DMS153 treated with DMSO at 0.1 percent for 48 hours (cell line): Measurements from ENCODE around the gene RXFP3.
"Not testable (repeated sequence)": the region's sequence is repeated elsewhere in the genome, so short reads cannot be mapped to it uniquely, and the experiment has no call there.

Experiments
- DNase-seq: peaks from one replicate; lab custom pipeline; 2025; ENCODE audit not compliant: unreplicated experiment; lab: John Stamatoyannopoulos, UW

RXFP3 gene

DNA sequence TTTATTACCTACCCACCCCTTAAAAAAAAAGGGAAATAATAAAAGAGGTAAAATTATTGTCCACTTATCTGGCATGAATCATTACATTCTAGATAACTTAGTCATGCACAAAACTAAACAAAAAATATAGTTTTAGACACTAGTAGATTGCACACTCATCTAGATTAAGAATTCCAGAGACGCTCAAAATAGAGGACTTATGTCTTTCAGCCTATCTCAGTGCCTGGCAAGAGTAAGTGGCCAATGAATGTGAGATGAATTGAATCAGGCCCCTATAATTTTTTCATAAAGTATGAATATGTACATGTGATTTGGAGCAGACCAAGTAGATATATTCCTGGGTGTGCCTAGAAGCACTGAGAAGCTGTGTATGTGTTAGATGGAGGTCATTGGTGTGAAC is 2.0 kb upstream of the RXFP3 start:
- no peak for DNase-seq

DNA sequence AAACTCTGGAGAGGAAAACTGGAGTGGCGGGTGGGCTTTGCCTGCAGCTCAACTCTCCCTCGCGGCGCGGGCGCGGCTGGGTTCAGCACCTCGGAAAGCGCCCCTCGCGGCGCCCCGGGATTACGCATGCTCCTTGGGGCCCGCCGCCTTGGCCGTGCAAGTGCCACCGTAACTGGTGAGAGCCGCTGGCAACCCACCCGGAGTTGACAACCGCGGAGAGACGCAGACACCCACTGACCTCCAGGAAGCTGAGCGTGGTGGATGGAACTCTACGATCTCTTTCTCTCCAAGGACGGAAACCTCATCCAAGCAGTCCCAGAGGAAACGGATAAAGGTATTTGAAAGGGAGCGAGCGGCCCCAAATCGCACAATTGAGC is 194 bp upstream of the RXFP3 start:
- peak; percentile 47 for DNase-seq

DNA sequence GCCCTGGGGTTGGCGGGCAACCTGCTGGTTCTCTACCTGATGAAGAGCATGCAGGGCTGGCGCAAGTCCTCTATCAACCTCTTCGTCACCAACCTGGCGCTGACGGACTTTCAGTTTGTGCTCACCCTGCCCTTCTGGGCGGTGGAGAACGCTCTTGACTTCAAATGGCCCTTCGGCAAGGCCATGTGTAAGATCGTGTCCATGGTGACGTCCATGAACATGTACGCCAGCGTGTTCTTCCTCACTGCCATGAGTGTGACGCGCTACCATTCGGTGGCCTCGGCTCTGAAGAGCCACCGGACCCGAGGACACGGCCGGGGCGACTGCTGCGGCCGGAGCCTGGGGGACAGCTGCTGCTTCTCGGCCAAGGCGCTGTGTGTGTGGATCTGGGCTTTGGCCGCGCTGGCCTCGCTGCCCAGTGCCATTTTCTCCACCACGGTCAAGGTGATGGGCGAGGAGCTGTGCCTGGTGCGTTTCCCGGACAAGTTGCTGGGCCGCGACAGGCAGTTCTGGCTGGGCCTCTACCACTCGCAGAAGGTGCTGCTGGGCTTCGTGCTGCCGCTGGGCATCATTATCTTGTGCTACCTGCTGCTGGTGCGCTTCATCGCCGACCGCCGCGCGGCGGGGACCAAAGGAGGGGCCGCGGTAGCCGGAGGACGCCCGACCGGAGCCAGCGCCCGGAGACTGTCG is 976 bp downstream of the RXFP3 start:
- no peak for DNase-seq

DNA sequence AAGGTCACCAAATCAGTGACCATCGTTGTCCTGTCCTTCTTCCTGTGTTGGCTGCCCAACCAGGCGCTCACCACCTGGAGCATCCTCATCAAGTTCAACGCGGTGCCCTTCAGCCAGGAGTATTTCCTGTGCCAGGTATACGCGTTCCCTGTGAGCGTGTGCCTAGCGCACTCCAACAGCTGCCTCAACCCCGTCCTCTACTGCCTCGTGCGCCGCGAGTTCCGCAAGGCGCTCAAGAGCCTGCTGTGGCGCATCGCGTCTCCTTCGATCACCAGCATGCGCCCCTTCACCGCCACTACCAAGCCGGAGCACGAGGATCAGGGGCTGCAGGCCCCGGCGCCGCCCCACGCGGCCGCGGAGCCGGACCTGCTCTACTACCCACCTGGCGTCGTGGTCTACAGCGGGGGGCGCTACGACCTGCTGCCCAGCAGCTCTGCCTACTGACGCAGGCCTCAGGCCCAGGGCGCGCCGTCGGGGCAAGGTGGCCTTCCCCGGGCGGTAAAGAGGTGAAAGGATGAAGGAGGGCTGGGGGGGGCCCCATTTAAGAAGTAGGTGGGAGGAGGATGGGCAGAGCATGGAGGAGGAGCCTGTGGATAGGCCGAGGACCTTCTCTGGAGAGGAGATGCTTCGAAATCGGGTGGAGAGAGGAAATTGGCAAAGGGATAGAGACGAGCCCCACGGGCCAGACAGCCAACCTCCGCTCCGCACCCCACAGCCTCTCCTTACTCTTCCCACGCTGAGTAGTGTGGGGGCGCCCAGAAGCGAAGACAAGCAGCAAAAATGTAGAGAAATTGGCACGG is 1.7 kb downstream of the RXFP3 start:
- no peak for DNase-seq

DNA sequence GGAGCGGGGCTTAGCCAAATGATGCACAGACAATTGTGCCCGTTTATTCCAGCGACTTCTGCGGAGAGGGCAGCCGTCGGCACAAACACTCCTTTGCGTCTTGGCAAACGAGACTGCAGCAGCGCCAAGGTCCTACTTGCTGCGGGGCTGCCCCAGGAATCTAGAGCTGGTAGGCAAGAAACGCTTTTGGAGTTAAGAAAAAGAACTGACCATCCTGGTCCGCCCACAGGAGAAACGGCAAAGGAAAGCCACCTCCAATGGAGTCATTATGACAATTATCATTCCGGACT is 2.3 kb downstream of the RXFP3 start:
- no peak for DNase-seq

DNA sequence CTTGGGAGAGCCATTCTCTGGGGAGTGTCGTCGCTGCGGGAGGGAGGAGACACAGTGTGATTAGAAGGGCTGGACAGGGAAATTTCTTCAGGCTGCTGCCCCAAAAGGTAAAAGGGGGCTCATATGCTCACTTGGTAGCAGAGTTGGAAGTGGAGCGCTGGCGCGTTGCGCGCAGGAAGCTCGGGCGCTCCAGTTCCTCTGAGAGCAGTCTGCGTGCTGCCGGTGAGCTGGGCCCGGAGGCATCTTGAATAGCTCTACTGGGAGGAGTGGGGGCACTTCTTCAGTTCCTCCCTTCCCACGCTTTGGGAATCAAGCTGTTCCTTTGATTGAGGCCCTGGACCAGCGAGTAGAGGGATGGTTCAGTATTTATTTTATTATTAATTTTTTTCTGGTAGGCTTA is 2.7 kb downstream of the RXFP3 start:
- no peak for DNase-seq

DNA sequence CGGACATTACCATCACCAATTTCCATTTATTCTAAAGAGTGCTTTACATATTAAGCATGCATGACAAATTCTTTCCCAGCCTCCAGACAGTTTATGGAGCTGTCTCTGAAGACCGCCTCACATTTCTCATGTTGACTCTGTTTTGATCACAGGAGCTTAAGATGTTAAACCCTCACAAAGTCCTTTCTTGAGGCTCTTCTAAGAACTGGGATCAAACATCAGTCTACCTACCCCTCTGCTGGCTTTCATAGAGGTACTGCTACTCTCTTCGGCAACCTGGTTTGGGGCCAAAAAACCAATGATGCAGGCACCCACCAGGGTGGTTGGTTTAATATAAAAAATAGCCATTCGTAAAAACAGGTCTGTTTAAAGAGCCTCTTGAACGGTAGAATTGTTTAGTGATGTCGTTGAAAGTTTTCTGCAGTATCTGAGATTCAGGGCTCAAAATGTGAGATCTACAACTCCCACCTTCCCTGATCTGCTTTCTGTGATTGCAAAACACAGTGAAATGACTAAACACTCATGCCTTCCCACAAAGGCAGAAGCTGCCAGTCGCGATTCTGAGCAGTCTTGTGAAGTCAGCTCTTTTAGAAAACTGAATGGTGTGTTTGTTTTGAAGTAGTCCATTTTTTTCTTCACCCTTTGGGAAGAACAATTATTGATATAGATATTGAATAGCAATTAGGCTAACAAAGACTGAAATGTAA is 3.5 kb downstream of the RXFP3 start:
- DNase-seq, result no peak

DNA sequence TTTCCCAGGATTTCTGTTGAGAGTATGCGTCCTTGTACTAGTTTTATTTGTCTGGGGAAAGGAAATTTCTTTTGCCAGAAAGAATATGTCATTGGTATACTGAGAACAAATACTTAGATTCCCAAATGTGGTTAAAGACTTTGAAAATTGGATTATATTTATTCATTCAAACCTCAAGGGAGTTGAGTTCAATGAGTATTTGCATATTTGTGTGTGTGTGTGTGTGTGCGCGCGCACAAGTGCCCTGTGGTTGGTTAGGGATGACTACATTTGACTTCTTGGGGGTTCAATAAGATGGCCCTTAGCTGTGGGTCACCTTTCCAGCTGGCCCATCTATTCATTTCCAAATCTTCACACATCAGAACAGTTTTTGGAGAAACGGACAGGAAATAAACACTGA is 4.9 kb downstream of the RXFP3 start:
- no peak for DNase-seq

DNA sequence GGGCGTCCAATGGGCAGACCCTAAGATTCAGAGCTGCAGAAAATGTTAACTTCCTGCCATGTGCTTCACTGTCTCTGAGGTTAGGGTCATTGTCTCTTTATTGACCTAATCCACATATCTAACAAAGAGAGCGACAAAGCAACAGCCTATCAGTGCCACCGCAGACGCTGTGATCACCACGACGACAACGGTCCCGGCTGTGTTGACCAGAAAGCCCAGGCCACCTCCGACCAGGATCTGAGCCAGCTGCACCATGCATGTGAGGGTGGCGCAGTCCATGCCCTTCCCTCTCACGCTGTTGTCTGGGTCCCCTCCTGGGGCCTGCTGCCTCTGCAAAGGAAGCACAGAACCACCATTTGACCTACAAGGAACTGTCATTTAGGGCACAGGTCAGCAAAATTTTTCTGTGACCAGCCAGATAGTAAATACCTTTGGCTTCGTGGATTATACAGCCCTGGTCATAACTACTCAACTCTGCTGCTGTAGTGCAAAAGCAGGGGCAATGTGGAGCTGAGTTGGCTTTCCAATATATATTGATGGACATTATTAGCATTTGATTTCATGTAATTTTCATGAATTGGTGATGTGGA is 8.5 kb downstream of the RXFP3 start:
- peak; percentile 51 for DNase-seq

DNA sequence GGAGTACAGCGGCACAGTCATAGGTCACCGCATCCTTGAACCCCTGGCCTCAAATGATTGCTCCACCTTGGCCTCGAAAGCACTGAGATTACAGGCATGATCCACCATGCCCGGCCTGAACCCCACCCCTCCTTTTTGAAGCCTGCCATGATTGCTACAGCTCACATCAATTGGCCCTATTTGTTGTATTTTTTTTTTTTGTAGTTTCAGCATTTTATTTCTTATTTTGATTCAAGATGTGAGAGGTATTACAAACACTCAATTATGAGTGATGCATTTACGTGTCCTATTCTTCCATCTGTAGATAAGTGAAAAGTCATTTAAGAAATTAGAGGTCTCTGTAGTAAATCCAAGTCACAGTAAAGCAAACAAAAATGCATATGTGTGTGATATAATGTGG is 16.0 kb downstream of the RXFP3 start:
- not testable (repeated sequence) for DNase-seq

DNA sequence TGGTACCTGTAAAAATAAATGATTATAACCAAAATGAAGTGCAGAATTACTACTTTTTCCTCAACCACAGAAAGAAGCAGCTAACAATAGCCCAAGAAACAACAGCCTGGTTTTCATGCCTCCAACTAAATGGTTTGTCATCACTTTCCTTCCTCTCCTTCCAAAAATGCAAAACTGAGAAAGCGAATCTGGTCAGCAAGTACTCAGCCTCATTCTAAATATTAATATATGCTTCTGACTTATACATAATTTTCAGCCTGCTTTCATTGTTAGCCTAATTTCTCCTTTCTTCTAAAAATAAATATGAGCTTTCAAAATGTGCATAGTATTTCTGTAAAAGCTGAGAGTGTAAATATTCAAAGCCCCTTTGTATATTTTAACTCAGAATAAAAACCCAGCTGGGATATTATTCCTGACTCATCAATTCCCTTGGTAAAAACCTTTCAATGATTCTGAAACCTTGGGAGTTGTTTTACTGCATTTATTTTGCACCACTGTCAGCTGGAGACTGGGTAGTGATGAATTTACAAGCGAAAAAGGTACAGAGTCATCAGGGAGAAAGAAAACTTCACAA is 21.5 kb downstream of the RXFP3 start:
- DNase-seq, result no peak

DNA sequence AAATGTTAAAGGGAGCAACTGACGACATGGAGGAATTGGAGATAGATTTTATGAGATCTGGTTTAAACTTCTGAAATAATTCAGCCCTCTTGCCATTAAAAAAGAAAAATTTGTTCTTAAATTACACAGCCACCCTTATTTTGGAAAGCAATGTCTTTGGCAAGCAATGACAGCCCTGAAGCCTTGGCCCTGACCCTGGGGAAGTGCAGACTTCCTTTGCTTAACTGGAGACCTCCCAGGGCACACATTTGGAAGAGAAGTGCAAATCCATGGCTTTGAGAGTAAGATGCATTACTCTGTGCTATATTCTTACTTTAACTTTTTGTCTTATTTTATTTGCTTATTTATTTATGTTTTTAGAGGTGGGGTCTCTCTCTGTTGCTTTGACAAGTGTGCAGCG is 22.0 kb downstream of the RXFP3 start:
- no peak for DNase-seq

DNA sequence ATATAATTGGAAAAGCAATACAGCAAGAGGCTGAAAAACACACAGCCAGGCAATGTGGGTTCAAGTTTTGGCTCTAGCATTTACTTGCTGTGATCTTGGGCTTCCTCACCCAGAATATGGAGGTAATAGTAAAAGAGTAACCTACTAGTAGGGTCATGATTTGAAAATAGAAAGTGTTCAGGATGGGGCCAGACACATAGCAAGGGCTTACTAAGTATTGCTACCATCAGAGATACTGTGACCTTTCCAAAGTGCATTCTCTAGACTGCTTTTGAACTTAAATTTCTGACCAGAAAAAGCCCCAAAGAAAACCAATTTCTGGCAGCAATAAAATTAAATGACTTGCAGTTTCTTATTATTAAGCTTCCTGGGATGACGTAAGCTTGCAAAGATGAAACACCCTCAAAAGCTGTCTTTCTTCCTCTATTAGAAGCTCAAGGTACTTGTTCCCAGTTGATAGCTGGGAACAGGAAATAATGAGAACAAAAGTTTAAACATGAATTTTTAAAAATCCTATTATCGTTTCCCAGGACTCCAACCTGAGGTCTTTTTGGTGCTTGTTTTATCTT is 28.0 kb downstream of the RXFP3 start:
- no peak for DNase-seq

DNA sequence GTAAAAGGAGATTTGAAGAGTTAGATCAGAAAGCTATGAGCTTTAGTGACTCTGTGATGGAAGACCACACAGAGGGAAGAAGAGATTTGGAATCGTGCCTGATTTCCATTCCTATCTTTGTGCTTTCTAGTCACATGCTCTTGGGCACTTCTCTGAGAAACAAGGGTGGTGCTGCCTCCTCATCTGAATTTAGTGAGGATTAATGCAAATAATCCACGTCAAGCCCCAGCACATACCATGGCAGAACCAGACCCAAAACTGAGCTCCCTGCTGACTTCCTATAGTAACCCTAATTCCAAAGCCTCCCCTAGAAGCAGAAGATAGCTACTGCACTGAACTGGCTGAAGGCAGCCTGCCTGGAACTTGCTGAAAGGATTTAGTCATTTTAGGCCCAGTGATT is 30.6 kb downstream of the RXFP3 start:
- no peak for DNase-seq

DNA sequence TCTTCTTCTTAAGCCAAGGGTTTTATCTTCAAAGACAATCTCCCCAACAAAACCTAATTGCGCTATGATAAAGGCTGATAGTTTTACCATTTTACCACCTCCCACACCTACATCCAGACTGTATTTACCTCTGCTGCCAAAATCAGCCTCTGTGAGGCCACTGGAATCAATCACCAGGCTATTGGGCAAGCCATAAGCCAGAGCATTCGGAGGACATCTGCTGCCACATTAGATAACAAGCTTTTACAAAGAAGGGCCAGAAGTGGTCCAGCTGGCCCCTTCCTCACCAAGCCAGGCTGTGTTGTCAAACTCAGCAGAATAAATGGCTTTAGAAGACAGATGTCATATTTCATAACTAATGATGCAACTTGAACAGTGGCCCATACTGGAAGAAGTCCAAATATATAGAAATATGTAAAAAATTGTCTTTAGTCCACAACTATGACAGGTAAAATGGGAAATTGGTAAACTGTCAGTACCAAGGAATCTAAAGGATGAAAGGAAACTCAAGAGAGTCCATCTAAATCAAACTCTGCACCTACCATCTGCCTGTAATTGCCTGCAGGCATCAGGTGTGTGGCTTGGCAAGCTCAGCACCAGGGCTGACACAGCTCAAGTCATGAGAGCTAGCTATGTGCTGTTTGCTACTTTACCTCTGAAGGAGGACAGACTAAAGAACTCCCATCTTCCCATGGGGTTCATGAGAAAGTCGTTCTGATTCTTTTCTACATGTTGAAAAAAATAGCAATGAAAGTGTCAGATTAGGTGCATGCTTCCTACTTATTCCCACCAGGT is 32.2 kb downstream of the RXFP3 start:
- DNase-seq, result no peak

DNA sequence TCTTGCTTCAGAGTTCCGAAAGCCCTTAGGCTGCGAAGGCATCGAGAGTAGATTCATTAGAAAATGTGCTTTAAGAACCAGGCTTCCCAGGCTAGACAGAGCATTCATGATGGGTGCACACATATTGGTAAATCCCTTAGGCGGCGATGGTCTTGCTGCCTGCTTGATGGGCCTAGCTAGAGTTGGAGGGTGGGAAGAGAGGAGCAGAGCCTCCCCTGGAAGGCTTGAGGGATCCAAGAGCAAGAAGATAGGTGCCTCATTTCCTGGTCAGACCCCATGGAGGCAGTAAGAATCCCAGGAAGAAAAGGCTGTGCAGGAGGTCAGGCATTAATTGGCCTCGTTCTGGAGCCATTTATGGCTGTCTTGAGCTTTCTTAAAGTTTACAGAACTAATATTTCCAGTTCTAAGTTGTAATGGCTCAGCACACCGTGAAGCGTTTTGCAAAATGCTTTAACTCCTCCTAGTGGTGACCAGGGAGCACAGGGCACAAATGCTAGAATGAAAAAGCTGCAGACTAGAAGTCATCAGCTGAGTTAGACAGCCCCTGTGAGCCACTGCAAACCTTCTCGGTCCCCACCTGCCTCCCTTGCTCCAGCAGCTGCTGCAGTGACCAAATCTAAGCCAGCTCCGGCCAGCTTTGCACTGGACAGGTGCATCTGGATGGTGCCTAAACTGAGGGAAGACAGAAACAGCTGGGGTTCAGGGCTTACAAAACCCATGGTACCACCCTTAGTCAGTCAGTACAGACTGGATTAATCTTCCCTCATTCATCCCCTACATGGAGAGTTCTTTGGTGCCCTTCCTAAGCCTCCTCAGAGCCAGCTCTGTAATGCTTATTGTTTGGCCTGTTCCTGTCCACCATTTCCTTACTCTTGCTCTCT is 33.6 kb downstream of the RXFP3 start:
- DNase-seq, result peak; percentile 25

DNA sequence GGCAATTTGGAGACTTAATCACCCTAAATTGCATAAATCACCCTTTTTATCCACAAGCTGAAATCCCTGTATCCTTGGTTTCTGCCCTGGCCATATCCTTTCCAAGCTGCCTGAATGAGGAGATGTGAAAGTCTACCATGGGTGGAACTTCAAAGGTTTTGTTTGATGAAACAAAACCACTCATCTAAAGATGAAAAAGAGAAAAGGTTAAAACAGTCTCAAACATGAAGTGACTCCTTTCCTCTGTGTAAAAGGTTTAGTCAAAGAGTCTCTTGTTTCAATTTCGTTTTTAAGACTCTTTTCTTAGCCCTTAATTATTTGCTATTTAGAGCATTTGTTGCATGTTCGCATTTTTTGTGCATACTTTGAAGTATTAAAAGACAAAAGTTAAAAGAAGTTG is 37.1 kb downstream of the RXFP3 start:
- no peak for DNase-seq

DNA sequence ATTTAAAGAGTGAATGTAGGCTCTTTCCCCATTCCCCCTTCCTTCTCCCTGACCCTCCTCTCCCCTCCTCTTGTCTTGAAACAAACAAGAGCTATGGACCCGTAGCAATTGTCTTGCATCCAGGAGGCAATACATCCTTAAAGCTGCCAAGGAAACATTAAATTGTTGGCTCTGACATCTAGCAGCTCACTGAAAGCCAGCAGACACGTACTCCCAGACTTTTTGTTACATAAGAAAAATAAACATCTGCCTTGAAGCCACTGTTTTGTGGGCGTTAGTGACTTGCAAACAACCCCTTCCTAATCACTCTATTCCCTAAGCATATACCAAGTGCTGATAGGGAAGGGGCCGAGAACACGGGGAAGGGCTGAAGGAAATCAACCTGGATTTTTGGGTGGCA is 39.7 kb downstream of the RXFP3 start:
- no peak for DNase-seq

DNA sequence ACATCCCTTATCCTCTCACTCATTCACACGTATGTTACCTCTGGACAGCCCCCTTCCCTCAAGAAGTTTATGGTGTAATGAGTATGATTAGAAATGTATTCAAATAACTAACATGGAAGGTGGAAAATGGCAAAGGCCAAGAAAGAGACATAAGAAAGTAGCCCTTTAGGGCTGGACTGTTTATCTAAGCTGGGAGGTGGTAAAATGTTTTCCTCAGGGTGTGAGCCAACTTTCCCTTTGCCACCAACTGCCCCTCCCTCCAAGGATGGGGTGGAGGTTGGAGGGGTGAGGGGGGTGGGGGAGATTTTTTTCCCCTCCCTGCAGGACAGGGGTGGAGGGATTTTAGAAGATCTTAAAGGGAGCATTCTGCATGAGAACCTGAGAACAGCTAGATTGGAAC is 40.1 kb downstream of the RXFP3 start:
- no peak for DNase-seq

DNA sequence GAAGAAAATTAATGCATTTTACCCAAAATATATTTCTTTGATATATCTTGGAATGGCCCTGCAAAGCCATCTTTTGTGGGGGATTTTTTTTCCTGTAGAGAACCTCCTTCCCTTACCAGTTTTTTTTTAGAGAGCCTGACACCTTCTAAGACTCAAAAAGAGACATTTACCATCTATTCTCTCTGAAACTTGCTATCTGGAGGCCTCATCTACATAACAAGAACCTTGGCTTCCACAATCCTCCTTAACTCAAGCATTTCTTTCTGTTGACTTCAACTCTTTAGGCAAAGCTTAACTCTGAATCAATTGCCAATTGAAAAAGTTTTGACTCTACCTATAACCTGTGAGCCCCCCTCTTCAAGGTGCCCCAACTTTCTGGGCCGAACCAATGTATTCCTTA is 42.1 kb downstream of the RXFP3 start:
- no peak for DNase-seq
